ENCODE results near the gene ADAP2. TPM values are rescaled to one million over a fixed set of nuclear protein-coding genes. Genes with fewer than 3 reads are reported as not detected.

ADAP2 gene
- total RNA-seq, 4 donors from 2014 or later, result 10.5 to 19.1 (median 14.7) TPM

DNA sequence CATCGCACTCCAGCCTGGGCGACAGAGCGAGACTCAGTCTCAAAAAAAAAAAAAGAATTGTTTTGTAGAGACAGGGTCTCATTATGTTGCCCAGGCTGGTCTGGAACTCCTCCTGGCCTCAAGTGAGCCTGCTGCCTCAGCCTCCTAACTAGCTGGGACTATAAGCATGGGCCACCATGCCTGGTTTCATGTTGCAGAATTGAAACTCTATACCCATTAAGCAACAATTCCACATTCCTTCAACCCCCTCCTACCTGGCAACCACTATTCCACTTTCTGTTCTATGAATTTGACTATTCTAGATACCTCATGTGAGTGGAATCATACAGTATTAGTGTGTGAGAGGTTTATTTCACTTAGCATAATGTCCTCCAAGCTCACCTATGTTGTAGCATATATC is 73.6 kb downstream of the ADAP2 start:
- no peaks in the 10 kb centered on the region for H3K9me3 ChIP-seq
- peaks cover 36 to 86% (median 55%) of the 10 kb centered on the region in 4 donors for H3K36me3 ChIP-seq
- no peak for TF ChIP-seq EP300 (IDR thresholded peaks at IDR 0.05)
- intact Hi-C loops (cut with DNase I), result no loop called here
- no peaks in the 10 kb centered on the region for H3K4me1 ChIP-seq
- DNase-seq (ENCODE audit: extremely low spot score), result no peak
- no peak overlapping the region for H3K27ac ChIP-seq (replicated peaks in 1 of 4)
- no peaks in the 10 kb centered on the region for H3K27me3 ChIP-seq
- H3K4me3 ChIP-seq, result no peak overlapping the region
- 82% methylated on average over 3 of the region's 3 CpGs for WGBS

DNA sequence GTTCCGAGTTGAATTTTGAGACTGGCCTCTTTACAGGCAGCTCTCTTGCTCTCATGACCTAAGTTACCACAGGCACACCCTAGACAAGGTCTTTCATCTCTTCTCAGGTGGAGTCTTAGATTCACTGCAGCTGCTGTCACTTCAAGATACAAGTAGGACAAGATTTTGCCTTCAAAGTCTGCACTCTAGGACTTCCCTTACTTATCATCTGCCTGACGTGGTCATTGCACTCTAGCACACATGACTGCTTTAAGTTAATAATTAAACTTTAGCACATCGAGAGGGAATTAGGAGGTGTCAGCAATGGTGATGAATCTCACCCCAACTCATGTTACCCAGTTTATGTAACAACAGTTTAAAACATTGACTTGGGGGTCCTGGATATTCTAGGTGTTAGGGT is 74.7 kb downstream of the ADAP2 start:
- H3K9me3 ChIP-seq, result no peaks in the 10 kb centered on the region
- H3K27ac ChIP-seq (replicated peaks in 1 of 4), result no peak overlapping the region
- no peaks in the 10 kb centered on the region for H3K4me1 ChIP-seq
- intact Hi-C loops (cut with DNase I), result no loop called here
- H3K27me3 ChIP-seq, result no peaks in the 10 kb centered on the region
- H3K4me3 ChIP-seq, result no peak overlapping the region
- WGBS, result 94% methylated on average over 3 of the region's 3 CpGs
- no peak for DNase-seq (ENCODE audit: extremely low spot score)
- TF ChIP-seq POLR2AphosphoS5 (IDR thresholded peaks at IDR 0.05), result no peak
- TF ChIP-seq EP300 (IDR thresholded peaks at IDR 0.05), result no peak
- no peak for TF ChIP-seq POLR2A (IDR thresholded peaks at IDR 0.05; ENCODE audit: low read depth)
- TF ChIP-seq, protein P1, sequence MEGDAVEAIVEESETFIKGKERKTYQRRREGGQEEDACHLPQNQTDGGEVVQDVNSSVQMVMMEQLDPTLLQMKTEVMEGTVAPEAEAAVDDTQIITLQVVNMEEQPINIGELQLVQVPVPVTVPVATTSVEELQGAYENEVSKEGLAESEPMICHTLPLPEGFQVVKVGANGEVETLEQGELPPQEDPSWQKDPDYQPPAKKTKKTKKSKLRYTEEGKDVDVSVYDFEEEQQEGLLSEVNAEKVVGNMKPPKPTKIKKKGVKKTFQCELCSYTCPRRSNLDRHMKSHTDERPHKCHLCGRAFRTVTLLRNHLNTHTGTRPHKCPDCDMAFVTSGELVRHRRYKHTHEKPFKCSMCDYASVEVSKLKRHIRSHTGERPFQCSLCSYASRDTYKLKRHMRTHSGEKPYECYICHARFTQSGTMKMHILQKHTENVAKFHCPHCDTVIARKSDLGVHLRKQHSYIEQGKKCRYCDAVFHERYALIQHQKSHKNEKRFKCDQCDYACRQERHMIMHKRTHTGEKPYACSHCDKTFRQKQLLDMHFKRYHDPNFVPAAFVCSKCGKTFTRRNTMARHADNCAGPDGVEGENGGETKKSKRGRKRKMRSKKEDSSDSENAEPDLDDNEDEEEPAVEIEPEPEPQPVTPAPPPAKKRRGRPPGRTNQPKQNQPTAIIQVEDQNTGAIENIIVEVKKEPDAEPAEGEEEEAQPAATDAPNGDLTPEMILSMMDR (IDR thresholded peaks at IDR 0.05), result no peak
- H3K36me3 ChIP-seq, result peaks cover 36 to 86% (median 63%) of the 10 kb centered on the region in 4 donors

DNA sequence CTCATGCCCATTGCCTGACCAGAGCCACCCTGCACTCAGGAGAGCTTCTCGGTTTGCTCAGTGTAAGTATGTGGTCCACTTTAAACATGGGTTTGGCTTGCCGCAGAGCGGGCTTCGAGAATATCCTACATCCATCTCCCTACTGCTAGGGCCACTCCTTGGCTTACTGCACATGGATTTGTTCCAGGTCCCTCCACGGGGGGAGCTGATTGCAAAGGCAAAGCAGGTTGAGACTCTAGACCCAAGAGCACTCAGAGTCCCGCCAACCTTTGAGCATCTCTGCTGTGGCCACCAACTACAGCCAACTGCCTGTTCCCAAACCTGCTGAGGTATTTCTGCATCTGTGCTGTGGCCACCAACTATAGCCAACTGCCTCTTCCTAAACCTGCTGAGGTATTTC is 75.5 kb downstream of the ADAP2 start:
- intact Hi-C loops (cut with DNase I), result no loop called here
- Histone ChIP-seq H3K4me1 (no peaks in the 10 kb centered on the region), H3K36me3 (peaks cover 36 to 86% (median 67%) of the 10 kb centered on the region in 4 donors), H3K27ac (replicated peaks in 1 of 4) (no peak overlapping the region), H3K27me3 (no peaks in the 10 kb centered on the region), H3K9me3 (no peaks in the 10 kb centered on the region), H3K4me3 (no peak overlapping the region)
- WGBS, result 89% methylated on average over 6 of the region's 6 CpGs
- DNase-seq (ENCODE audit: extremely low spot score), result no peak
- TF ChIP-seq EP300 (IDR thresholded peaks at IDR 0.05), result no peak

DNA sequence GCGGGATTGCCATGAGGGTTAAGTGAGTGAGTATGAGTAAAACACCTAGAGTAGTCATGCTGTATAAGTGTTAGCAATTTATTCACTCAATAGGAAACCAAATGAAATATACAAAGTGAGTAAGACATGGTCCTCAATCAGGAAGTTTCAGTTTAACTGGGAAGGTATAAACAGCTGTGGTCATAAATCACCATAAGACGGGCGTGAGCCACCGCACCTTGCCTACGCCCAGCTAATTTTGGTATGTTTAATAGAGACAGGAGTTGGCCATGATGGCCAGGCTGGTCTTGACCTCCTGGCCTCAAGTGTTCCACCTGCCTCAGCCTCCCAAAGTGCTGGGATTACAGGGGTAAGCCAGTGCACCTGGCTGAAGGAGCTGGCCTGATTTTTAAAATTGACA is 76.1 kb downstream of the ADAP2 start:
- Histone ChIP-seq H3K4me1 (no peaks in the 10 kb centered on the region), H3K27ac (replicated peaks in 1 of 4) (no peak overlapping the region), H3K36me3 (peaks cover 36 to 92% (median 69%) of the 10 kb centered on the region in 4 donors), H3K4me3 (no peak overlapping the region), H3K9me3 (no peaks in the 10 kb centered on the region), H3K27me3 (no peaks in the 10 kb centered on the region)
- intact Hi-C loops (cut with DNase I), result no loop called here
- DNase-seq (ENCODE audit: extremely low spot score), result no peak
- 95% methylated on average over 5 of the region's 5 CpGs for WGBS
- TF ChIP-seq, protein P1 (IDR thresholded peaks at IDR 0.05), result no peak
- TF ChIP-seq EP300 (IDR thresholded peaks at IDR 0.05), result no peak
- TF ChIP-seq POLR2A (IDR thresholded peaks at IDR 0.05; ENCODE audit: low read depth), result no peak
- TF ChIP-seq POLR2AphosphoS5 (IDR thresholded peaks at IDR 0.05), result no peak

DNA sequence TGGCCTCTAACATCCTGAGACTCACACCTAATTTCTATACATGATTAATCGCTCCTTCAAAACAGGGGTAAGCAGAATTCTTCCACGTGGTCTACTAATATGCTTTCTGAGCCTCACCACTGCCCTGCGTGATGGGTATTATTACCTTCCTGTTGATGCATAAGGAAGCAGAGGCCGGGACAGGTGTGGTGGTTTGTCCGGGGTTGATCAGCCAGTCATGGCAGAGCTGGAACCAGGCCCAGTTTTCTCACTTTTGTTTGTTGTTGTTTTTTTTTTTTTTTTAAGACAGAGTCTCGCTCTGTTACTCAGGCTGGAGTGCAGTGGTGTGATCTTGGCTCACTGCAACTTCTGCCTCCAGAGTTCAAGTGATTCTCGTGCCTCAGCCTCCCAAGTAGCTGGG is 80.3 kb downstream of the ADAP2 start:
- no peak overlapping the region for H3K4me3 ChIP-seq
- 91% methylated on average over 7 of the region's 7 CpGs for WGBS

More for the DNA sequence above, 80.3 kb downstream of the ADAP2 start:
- H3K4me1 ChIP-seq, result no peaks in the 10 kb centered on the region
- no peak overlapping the region for H3K27ac ChIP-seq (replicated peaks in 1 of 4)
- no peak for TF ChIP-seq EP300 (IDR thresholded peaks at IDR 0.05)
- no peak for TF ChIP-seq POLR2A (IDR thresholded peaks at IDR 0.05; ENCODE audit: low read depth)
- TF ChIP-seq POLR2AphosphoS5 (IDR thresholded peaks at IDR 0.05), result no peak
- TF ChIP-seq, protein P1 (IDR thresholded peaks at IDR 0.05), result no peak
- H3K9me3 ChIP-seq, result no peaks in the 10 kb centered on the region
- intact Hi-C loops (cut with DNase I), result no loop called here
- H3K27me3 ChIP-seq, result no peaks in the 10 kb centered on the region
- H3K36me3 ChIP-seq, result peaks cover 21 to 60% (median 52%) of the 10 kb centered on the region in 4 donors
- DNase-seq (ENCODE audit: extremely low spot score), result no peak

All from esophagus muscularis mucosa (tissue), 4 donors.